ENCODE results near the gene TSPYL1.

Gene TSPYL1

DNA sequence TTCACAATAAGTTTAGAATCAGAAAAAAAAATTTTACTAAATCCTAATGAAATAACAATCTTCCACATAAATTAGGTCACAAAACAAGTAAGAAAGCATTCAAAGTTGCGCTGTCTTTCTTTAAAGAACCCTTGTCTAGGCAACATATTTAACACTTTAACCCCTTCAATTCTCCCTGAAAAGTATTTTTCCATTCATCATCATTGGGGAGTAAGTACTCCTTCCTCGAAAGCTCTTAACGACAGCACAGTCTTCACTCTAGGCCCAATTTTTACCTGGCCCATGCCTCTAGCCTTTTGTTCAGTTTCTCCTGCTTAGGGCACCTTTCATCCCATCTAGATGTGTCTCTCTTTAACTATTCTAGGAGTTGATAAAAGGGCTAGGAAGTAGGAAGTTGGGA lies 2.6 kb downstream of the TSPYL1 start:
- TF ChIP-seq CTCF (IDR thresholded peaks at IDR 0.05; ENCODE audit: insufficient read depth, low read length, missing control alignments) = no peak
- no peak for DNase-seq (ENCODE audit: low read depth, low spot score)
- ChIA-PET POLR2A (no interaction called here), CTCF (interaction anchor here (0.6 to 5.3 kb wide), 8 partner anchors 8 to 257 kb away, joined by 3 to 37 read pairs (median 8); partner anchors contain the start of gene TSPYL4)
- H3K4me3 ChIP-seq (ENCODE audit: low read depth, low read length) = peak overlapping the region; percentile 39

- H3K4me3 ChIP-seq (ENCODE audit: low read depth, low read length) = no peak overlapping the region
- ChIA-PET POLR2A (interaction anchor here (0.7 kb wide), 1 partner anchor 8 kb away, joined by 4 read pairs; the partner anchor contains the start of gene TSPYL1), CTCF (interaction anchor here (0.9 to 10.3 kb wide), 17 partner anchors 9 to 299 kb away, joined by 3 to 143 read pairs (median 13); partner anchors contain the start of genes CALHM5, RWDD1, TSPYL1 and TSPYL4)
These were observed 8.5 kb downstream of the TSPYL1 start for GRCh38 chr6:116271149-116271708.

GRCh38 chr6:116268589-116269293 lies 11.0 kb downstream of the TSPYL1 start:
- TF ChIP-seq CTCF (IDR thresholded peaks at IDR 0.05; ENCODE audit: insufficient read depth, low read length, missing control alignments) = peak; percentile 74
- ChIA-PET POLR2A (interaction anchor here (0.5 to 1.5 kb wide), 3 partner anchors 11 to 40 kb away, joined by 3 to 7 read pairs (median 5); partner anchors contain the start of genes TSPYL1 and TSPYL4), CTCF (interaction anchor here (0.6 to 10.3 kb wide), 81 partner anchors 9 to 420 kb away, joined by 3 to 143 read pairs (median 4); partner anchors contain the start of genes CALHM4, CALHM5, RWDD1 and TSPYL1)
- DNase-seq (ENCODE audit: low read depth, low spot score) = peak; percentile 42
- no peak overlapping the region for H3K4me3 ChIP-seq (ENCODE audit: low read depth, low read length)

More at GRCh38 chr6:116271149-116271708, 8.5 kb downstream of the TSPYL1 start:
- no peak for DNase-seq (ENCODE audit: low read depth, low spot score)
- TF ChIP-seq CTCF (IDR thresholded peaks at IDR 0.05; ENCODE audit: insufficient read depth, low read length, missing control alignments) = no peak

GRCh38 chr6:116267836-116268588 lies 11.7 kb downstream of the TSPYL1 start:
- no peak for TF ChIP-seq CTCF (IDR thresholded peaks at IDR 0.05; ENCODE audit: insufficient read depth, low read length, missing control alignments)
- H3K4me3 ChIP-seq (ENCODE audit: low read depth, low read length) = no peak overlapping the region
- ChIA-PET POLR2A (interaction anchor here (1.0 to 1.5 kb wide), 2 partner anchors 12 to 14 kb away, joined by 5 to 7 read pairs; partner anchors contain the start of genes TSPYL1 and TSPYL4), CTCF (interaction anchor here (0.8 to 10.3 kb wide), 69 partner anchors 9 to 421 kb away, joined by 3 to 143 read pairs (median 6); partner anchors contain the start of genes CALHM4, CALHM5, RWDD1 and TSPYL1)
- DNase-seq (ENCODE audit: low read depth, low spot score) = no peak

- no peak for DNase-seq (ENCODE audit: low read depth, low spot score)
- ChIA-PET POLR2A (no interaction called here), CTCF (interaction anchor here (0.8 to 10.3 kb wide), 21 partner anchors 9 to 387 kb away, joined by 3 to 143 read pairs (median 12); partner anchors contain the start of genes CALHM5, DSE, RWDD1 and TSPYL1)
- H3K4me3 ChIP-seq (ENCODE audit: low read depth, low read length) = no peak overlapping the region
- no peak for TF ChIP-seq CTCF (IDR thresholded peaks at IDR 0.05; ENCODE audit: insufficient read depth, low read length, missing control alignments)
These were observed 12.9 kb downstream of the TSPYL1 start for GRCh38 chr6:116266803-116267202.
